CD4-positive, alpha-beta T cell treated with Interleukin-4 for 4 hours (primary cell): ENCODE measurements around the gene CPED1.
"Not testable (repeated sequence)": the region's sequence is repeated elsewhere in the genome, so short reads cannot be mapped to it uniquely, and the experiment has no call there.

Experiments used
- DNase-seq: peaks from one replicate; pipeline ENCODE4 v3.0.0-alpha.2; 2020

CPED1 gene

DNA sequence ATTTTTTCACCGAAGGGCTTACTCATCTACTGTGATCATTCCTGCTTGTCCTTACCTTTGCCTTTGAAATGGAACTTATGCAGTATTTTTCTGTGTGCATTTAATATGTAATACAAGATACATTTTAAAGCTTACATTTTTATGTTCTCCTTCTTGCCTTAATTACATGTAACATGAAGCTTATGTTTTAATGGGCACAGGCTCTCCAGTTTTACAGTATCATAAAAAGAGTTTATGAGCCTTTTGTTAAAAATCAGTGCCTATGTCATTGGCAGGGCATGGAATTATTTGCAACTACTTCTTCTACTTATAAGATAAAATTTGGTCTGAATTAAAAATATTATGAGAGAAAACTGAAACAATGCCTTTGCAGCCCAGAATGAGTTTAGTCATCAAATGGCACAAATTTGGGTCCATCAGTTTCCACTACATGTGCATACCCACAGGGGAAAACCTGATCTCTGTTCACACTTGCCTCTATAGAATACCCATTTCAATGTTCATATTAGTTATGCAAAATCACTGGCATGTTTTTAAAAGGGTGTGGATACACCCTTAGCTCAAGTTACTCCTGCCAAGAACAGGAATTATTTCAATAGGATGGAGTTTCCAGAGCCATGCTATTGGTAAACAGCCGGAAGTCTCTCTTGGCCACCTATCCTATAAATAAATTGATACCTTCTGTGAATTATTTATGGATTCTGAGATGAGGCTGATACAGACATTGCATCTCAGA is 312.3 kb downstream of the CPED1 start:
- no peak for DNase-seq

DNA sequence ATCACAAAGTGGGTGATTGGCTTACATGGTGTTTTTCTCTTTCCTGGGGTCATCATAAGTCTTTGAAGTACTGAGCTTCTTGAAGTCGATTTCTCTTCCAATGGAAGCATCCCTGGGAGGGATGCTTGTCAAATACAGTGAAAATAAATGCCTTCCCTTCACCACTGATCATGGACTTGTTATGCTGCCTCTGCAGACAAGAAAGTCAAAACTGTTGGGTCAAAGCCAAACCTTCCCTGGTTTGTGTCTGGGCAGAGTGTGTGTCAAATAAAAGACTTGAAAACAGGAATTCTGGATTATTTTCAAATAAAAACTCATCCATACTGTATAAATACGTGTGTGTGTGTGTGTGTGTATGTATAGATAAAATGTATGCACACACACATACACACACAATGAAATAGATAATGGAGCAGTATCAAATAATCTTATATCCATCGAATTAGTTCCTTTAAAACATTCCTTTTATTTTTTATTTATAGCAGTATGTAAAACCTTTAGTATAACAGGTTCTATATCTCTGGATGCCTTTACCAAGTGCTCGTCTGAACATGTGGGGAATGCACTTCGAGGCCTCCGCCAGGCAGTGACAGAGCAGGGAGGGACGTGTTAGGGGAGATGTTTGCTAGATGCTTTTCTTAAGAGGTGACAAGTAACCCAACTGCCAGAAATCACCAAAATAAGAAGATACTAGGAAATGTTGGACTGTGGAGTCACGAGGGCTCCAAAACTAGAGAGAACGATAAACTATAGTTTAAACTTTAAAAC is 313.1 kb downstream of the CPED1 start:
- no peak for DNase-seq

DNA sequence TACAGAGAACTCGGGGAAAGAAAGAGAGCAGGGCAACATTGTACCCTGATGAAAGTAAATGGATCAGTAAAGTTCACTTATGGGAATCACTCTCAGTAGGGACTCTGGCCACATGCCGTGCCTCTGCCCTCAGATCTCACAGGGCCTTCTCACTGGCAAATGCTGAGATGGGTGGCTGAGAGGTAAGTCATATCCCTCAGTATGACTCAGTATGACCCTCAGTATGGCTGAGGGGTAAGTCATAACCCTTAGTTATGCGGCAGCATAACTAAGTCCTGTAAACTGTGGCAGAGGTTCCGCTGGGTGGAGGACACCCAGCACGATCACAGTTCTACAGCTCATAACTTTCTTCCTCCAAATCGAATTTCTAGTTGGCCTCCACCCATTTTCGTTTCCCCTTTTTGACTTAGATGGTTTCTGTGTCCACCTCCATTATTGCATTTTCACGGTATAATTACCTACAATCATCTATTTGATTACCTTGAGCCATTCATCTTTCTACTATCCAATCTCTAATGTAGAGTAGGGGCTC is 313.8 kb downstream of the CPED1 start:
- DNase-seq = no peak

DNA sequence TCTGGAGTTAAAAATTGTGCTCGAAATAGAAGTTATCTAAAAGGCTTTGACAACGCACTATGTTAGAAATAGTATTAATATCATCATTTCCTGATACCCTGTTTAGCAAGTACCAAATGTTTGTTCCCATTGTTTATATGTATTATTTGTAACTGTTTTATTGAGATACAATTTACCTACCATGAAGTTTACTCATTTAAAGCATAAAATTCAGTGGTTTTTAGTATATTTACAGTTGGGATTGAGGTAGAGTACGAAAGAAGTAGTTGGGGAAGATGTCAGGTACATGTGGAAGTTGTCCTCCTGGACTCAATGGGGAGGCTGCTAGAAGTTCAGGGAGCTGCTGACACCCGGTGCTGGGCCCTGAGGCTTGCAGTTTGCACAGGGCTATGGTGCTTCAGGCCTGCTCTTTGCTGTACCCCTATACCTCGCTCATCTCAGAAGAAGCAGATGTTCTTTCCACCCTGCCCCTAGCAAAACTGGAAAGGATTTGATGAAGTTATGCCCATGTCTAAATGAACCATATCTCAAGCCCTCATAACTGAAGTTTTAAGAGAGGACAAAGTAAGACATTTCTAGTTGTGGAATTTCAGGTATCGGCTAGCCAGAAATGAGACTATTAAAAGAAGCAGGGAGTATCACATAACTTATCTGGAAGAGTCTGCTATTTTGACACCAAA is 315.1 kb downstream of the CPED1 start:
- DNase-seq = no peak

DNA sequence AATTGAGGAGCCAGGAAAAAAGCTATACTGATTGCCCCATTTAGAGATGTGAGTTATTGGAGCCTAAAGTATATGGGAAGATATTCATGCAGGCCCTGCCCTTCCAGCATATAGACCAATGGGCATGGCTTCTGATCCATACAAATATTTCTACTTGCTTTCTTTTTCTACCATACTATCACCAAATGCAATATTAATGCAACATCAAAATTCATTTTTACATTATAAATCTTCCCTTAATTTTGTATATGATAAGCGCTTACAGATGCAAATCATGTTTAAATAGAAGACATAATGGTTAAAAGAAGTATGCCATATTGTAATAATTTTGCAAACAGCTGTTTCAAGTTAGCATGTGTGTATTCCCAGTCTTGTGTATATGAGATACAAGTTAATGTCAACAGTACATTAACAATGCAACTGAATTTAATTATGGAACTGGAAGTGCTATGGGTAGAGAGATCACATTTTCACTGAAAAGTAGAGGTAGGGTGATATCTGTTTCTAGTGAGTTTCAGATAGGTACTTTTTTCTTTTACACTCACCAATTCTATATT is 315.7 kb downstream of the CPED1 start:
- no peak for DNase-seq

DNA sequence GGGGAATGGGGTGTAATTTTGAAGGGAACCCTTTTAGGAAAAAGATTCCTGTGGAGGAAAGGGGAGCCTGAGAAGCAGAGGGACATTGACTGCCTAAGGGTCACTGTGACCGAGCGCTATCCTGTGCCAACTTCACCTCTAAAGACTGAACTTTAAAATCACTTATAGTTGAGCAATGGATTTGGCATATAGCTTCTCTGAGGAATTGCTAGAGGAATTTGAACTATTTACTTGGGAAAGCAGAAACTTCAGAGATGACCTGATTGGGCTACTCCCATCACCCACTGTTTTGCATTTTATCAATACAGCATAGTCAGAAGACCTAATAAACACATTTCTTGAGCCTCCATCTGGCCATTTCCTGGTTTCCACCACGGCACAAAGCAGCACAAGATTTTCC is 316.6 kb downstream of the CPED1 start:
- DNase-seq = no peak

DNA sequence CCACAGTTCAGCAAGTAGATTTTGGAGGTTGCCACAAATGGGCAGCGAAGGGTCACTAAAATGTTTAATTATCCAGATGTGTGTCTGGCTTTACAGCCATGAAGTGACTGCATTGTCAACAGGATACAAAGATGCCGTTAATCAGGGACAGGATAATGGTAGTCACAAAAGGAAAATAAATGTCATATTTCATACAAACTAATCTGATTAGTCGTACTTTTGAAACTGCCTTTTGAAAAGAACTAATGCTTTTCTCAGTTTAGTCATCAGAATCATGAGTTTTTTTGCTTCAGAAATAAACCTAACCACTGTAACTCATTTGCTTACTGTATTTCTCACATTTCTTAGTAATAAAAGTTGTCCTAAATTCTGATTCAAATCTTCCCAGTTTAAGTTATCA is 318.1 kb downstream of the CPED1 start:
- DNase-seq = no peak

DNA sequence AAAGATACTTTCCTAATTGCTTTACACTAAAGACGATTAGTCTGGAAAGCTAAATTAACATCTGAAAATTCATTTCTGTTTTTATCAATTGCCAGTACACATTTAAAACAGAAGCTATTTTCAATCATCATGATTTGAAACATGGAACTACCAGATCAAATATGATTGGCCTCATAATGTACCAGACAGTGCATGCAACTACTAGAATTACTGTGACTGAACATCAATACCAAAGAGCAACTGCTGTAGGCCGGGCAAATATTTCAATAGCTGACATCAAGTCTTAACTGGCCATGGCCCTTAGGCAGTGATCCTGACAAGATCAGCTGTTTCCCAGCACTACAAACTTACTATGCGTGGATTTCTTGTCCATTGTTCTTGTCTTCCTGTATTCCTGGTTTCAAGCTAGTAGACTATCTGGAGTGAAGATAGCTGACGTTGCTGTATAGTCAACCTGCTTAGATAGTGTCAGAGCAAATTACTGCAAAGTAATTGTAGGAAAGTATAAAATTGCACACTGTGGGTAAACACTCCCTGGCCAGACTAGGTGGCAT is 318.6 kb downstream of the CPED1 start:
- no peak for DNase-seq

DNA sequence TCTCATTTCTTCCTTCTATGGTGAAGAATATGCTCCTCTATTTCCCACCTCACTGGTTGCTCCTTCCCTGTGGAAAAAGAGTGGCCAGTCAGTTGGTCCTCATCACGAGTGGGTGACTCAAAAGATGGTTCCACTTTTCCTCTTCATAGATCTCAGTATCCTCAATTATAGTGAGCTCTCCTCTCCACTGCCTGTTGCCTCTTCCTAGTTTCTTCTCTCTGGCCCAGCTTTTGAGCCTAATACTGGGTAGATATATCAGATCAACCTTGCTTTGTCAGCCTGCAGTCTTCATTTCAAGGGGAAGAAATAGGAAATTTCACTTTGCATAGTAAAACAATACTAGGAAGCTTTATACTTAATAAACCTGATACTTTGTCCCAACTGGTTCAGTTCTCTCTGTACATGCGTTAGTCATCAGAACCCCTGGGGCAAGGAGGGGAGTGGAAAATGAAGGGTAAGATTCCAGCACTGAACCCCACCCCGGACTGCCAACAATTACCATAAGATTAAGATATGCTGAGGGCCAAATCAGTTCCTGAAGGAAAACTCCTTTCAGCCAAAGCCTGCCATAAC is 324.8 kb downstream of the CPED1 start:
- DNase-seq = no peak

DNA sequence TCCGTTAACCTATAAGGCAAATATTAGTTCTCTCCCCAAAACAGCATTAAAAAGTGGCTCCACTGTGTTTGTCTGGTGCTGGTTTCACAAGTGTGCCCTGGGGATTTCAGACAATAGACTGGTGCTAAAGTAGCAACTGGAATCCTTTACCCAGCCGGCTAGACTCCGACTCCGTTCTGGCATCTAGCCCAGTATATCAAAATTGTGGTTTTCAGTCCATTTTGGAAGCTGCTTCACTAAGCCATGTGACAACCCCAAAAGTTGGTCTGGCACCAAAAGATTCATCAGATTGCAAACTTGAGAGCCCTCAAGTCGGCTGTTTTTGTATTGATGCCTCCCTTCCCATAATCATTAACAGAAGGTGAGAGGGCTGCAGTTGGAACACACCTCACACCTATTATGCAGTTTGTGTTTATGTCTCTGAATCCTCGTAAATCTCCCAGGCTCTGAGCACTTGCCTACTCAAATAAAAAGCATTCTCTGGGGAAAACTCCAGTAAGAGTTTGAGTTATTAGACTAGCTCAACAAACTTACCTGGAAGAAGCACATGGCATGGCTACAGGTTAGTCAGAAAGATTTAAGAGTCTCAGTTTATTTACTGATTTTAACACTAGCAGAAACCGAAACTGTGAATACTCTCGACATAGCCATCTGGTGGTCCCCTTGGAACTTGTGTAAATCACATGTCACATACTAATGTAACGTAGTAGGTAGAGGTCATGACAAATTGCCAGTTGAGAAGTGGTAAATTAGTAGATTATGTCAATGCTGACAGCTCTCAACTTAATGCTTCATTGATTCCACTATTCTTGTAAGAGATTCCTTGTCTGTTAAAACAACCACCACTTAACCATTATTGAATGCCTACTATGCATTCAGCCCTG is 325.5 kb downstream of the CPED1 start:
- DNase-seq = no peak

DNA sequence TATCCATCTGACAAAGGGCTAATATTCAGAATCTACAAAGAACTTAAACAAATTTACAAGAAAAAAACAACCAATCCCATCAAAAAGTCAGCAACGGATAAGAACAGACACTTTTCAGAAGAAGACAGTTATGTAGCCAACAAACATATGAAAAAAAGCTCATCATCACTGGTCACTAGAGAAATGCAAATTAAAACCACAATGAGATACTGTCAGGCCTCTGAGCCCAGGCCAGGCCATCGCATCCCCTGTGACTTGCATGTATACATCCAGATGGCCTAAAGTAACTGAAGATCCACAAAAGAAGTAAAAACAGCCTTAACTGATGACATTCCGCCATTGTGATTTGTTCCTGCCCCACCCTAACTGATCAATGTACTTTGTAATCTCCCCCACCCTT is 326.7 kb downstream of the CPED1 start:
- DNase-seq = not testable (repeated sequence)

DNA sequence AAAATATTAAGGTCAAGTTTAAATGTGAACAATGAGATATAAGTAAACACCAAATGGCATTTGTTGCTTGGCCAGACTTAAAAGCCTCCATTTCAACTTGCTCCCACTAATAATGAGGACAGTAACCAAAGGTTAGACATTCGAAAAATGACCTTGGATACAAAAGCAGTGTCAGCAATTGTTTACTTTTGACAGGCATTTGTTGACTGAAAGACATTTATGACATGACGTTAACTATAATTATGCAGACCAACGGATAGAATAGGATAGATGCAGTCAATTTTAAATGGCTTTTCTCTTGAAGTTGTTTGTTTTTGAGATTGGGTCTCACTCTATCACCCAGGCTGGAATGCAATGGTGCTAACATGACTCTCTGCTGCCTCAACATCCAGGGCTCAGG is 333.9 kb downstream of the CPED1 start:
- DNase-seq = no peak

DNA sequence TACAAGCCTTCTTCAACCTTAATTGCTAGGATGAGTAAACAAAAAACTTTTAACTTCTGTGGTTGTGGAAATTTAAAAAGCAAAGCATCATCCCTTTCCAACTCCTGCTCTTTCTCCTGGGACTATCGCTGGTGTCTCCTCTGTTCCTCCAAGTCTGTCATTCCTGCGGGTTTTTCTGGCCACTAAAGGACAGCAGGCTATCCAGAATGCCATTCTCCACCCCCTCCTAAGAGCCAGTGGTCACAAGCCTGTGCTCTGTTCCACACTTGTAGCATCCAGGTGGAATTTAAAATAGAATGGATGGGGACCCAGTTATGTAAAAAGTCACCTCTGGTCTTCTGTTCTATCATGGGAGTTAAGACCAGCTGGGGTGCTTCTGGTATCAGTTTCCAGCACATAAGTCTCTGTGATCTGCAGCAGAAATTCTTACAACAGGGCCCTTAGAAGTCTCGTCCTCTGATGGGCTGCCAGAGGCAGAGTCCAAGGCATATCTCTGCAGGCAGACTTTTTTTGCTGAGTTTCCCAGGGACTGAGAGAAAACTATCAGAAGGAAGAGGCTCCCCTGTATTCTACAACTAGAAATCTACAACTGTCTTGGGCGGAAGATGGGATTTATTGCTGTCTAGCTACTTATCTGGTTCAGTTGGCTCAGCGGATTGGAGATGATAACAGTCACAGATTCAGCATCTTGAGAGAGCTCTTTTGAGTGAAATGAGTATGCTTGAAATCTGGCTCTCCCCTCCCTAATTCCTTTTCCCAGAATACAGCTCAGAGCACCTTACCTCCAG is 335.2 kb downstream of the CPED1 start:
- DNase-seq = no peak

DNA sequence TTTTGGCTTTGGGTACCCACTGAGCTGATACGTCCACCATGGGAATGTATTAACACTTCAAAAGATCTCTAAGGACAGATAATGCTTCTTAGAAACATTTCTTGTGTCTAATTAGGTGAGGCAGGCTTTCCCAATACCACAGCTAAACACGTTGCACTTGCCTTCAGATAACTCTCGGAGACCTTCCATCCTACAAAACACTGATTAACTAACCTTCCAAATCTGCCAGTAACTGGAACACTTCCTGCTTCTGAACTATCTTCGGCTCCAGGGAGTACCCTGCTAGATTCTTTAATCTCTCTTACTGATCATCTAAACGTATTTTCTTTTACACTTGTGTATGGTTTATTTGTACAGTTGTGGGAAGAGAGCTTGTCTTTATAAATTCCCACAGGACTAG is 339.2 kb downstream of the CPED1 start:
- no peak for DNase-seq

DNA sequence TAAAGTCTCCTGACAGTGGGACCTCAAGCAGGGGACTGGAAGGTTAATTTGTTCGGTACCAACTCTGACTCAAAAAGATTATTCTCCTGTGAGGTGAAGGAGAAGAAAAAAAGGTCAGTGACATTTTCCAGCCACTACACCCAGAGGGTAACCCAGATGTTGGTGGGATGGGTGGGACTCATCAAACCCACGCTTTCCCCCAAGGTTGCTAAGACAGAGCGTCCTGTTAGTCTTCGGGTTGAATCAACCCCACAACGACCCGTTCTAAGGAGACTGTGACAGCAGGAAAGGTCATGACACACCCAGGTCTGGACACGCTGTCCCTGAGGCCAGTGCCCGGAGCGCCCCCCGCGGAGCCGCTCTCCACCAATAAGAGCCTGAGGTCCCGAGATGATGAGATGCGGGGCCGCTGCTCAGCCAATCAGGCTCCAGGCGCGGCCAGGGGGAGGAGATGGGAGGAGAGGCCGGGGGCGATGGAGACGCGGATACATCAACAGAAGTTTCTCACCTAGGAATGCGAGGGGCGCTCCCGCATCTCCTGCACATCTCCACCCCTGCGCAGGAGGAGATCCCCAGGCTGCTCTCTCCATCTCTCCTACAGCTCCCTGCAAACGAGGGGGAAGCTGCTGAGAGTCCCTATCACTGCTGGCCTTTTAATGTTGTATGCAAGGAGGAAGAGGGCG is 340.1 kb downstream of the CPED1 start, which contains the start of gene WNT16:
Gene WNT16, plus strand, starts transcription at position 493 of the 683 bp plus-strand sequence. CDS start 293 bp downstream, outside the sequence.
- no peak for DNase-seq

DNA sequence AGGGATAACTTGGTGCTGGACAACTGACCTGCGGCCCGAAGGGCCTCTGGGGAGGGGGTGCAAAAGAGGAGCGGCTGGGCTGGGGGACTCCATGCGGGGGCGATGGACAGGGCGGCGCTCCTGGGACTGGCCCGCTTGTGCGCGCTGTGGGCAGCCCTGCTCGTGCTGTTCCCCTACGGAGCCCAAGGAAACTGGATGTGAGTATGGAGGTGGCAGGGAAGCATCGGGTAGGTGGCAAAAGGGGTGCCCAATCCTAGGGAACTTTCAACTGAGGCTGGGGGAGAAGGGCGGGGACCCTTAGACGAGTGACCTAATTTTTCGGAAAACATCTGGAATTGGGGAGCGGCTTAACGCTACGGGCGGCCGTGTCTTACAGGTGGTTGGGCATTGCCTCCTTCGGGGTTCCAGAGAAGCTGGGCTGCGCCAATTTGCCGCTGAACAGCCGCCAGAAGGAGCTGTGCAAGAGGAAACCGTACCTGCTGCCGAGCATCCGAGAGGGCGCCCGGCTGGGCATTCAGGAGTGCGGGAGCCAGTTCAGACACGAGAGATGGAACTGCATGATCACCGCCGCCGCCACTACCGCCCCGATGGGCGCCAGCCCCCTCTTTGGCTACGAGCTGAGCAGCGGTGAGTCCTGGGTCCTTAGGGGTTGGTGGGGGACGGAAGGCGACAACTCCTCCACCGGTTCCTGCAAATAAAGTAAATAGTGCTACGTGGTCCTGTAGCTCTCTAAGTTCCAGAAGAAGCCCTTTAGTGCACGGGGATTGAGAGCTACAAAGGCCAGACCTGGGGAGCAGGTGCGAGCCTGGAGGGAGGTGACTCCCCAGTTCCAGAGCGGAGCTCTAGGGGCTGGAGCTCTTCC is 340.9 kb downstream of the CPED1 start:
- no peak for DNase-seq

DNA sequence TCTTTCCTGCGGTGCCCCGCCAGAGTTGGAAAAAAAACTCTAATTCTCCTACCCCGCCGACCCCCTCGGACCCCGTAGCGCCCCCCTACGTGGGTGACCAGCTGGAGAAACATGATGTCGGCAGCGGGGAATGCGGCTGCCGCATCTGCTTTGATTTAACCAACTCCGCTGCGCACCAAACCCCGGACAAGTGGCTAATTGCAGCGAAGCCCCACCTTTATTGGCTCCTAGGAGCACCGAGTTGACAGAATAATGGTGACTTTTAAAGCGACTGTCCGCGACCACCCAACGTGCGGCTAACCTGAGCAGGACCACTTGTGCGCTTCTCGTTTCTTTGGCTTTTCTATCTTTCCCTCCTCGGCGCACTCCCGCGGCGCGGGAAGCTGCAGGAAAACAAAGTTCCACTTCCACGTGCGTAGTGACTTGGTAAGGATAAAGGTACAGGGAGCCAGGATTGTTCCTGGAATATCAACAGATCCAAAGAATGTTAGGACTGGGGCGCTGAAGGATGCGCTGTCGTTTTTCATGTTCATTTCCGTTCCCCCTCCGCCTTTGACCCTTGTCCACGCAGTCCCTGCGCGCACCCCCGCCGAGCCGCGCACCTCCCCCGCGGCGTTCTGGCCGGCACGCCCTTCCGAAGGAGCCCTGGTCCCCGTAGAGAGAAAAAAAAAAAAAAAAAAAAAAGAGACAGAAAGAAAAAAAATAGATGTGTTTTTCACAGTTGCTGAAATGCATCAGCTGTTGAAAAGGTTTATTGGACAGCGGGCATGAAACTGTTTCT is 341.7 kb downstream of the CPED1 start:
- no peak for DNase-seq

DNA sequence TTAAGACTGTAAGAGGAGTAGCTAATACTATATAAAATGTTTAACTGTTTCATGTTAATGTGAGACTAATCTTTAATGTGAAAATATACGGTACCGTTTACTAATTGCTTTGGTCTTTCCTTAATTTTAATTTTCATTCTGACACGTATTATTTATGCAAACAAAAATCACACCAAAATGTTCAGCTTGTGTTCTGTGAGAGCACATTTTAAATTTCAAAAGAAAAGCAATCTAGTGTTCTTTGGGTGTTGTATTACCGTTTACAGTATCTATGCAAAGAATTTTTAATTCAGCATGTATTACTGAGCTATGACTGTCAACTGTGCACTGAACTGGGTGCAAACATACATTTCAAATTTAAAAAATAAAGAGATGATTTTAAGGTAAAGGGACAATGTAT is 342.5 kb downstream of the CPED1 start:
- no peak for DNase-seq
